Activated naive CD8-positive, alpha-beta T cell treated with anti-CD3 and anti-CD28 coated beads, Interleukin-2, amount 50 U/mL, for 16 hours (primary cell): ENCODE results near the gene ANXA7.

Source experiments
- DNase-seq: peaks from one replicate; pipeline ENCODE4 v3.0.0-alpha.2; 2020; ENCODE audit warnings: low read depth, low spot score

ANXA7 gene

GRCh38 chr10:73413528-73414229 lies at the start of gene ANXA7:
TSS of gene ANXA7 (minus strand) at chr10:73414058. CDS start at chr10:73400856, 13,202 bp downstream.
- DNase-seq: peak; percentile 92

GRCh38 chr10:73460897-73461296 lies 47.0 kb upstream of the ANXA7 start:
- no peak for DNase-seq

GRCh38 chr10:73459683-73460314 lies 45.9 kb upstream of the ANXA7 start:
- DNase-seq: no peak

GRCh38 chr10:73456187-73456890 lies 42.5 kb upstream of the ANXA7 start:
- no peak for DNase-seq

- DNase-seq: no peak
Measured at GRCh38 chr10:73449113-73449512, 35.3 kb upstream of the ANXA7 start.

GRCh38 chr10:73448384-73448783 lies 34.5 kb upstream of the ANXA7 start:
- DNase-seq: no peak

- DNase-seq: no peak
Measured at GRCh38 chr10:73446926-73447325, 33.1 kb upstream of the ANXA7 start.

GRCh38 chr10:73444457-73444856 lies 30.6 kb upstream of the ANXA7 start:
- DNase-seq: no peak

- no peak for DNase-seq
Measured at GRCh38 chr10:73439605-73440312, 25.9 kb upstream of the ANXA7 start.

- DNase-seq: no peak
Measured at GRCh38 chr10:73439055-73439454, 25.2 kb upstream of the ANXA7 start.

- no peak for DNase-seq
Measured at GRCh38 chr10:73433538-73433867, 19.6 kb upstream of the ANXA7 start, which contains the start of gene MSS51. TSS of gene MSS51 (minus strand) at chr10:73433561. CDS start at chr10:73428284, 5,277 bp downstream.

- no peak for DNase-seq
Measured at GRCh38 chr10:73432646-73433537, 19.0 kb upstream of the ANXA7 start.

- no peak for DNase-seq
Measured at GRCh38 chr10:73426318-73426717, 12.5 kb upstream of the ANXA7 start.

- no peak for DNase-seq
Measured at GRCh38 chr10:73424478-73424877, 10.6 kb upstream of the ANXA7 start.

GRCh38 chr10:73423309-73423708 lies 9.5 kb upstream of the ANXA7 start:
- DNase-seq: no peak

GRCh38 chr10:73416571-73416970 lies 2.7 kb upstream of the ANXA7 start:
- DNase-seq: no peak

- DNase-seq: no peak
Measured at GRCh38 chr10:73414230-73414945, 530 bp upstream of the ANXA7 start.

GRCh38 chr10:73413108-73413527 lies 740 bp downstream of the ANXA7 start:
- peak; percentile 3 for DNase-seq

GRCh38 chr10:73410897-73411296 lies 3.0 kb downstream of the ANXA7 start:
- no peak for DNase-seq

GRCh38 chr10:73408978-73409521 lies 4.8 kb downstream of the ANXA7 start:
- no peak for DNase-seq
